Measurements from ENCODE around the gene C1QTNF1.
"Not testable (repeated sequence)": the region's sequence is repeated elsewhere in the genome, so short reads cannot be mapped to it uniquely, and the experiment has no call there.

C1QTNF1 gene

GRCh38 chr17:79062691-79063090 is 38.7 kb downstream of the C1QTNF1 start:
- no peak for DNase-seq

DNA sequence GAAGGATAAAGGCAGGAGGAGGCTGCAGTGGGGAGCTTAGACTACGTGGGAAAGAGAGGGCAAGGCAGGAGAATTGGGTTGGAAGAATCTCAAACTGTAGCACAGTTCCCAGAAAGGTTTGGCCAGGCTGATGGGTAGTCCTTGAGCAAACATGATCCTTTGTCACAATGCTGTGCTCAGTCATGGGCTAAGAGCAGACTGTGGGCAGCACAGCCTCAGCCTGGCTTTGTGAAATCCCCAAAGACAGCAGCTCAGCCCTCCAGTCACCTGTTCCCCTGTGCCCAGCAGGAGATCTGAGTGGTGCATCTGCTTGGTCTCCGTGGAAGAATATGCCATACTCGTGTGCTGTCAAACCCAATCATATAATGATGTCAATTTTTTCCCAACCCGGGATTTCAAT is 40.1 kb downstream of the C1QTNF1 start:
- no peak for DNase-seq

- no peak for DNase-seq
Observed at GRCh38 chr17:79065105-79065670, 41.2 kb downstream of the C1QTNF1 start.

DNA sequence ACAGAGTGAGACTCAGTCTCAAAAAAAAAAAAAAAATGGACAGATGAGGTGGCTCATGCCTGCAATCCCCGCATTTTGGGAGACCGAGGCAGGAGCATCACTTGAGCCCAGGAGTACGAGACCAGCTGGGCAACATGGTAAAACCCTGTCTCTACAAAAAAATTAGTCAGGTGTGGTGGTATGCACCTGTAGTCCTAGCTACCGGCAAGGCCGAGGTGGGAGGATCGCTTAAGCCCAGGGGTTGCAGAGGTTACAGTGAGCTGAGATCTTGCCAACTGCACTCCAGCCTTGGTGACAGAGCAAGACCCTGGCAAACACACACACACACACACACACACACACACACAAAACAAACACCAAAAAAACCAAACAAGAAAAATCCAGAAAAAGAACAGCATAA is 43.0 kb downstream of the C1QTNF1 start:
- no peak for DNase-seq

- DNase-seq: no peak
Observed at GRCh38 chr17:79070266-79070880, 46.4 kb downstream of the C1QTNF1 start.

GRCh38 chr17:79071161-79071740 is 47.3 kb downstream of the C1QTNF1 start:
- DNase-seq: no peak

GRCh38 chr17:79072544-79072943 is 48.6 kb downstream of the C1QTNF1 start:
- DNase-seq: no peak

DNA sequence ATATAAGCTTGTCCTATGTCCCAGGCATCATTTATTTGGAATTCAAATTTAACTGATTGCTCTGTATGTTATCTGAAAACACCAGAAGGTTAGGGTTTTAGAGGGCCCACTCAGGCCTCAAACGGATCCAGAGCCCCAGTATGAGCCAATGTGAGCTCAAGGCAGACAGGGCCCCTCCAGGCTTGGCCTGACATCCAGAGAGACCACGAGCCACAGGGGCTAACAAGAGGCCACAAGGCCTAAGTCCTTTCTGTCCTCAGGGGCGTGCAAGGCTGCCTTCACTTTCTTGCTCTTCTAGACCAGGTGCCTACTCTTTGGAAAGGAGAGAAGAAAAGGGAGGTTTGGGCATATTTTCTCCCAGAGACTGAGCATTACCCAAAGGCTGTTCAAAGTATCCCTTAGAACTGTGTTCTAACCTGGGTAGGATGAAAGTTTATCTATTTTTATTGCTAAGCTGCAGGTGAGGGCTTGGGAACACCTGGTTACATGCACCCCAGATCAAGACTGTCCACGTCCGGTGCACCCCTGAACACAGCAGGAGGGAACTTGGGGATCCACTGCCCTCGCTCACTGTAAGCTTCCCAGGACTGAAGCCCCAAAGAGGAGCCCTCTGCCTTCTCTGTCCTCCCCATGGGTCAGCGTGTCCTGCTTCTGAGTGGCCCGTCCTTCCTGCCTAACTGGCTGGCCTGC is 49.2 kb downstream of the C1QTNF1 start:
- DNase-seq: no peak

DNA sequence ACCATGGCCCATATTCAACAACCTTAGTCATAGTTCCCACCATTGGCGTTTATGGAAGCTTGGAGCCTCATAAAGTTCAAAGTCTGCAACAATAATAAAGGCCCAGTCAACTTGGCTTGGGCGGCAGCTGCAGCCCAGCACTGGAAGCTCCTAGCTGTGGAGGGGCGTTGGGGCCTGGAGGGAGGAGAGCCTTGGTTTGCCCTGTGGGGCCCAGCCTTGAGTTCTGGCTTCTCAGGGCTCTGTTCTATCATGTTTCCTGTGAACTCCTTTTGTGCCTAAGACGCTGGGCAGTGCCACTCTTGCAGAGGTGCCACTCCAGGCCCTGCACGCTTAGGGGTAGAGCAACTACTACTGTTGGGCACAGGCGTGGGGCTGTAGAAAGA is 49.7 kb downstream of the C1QTNF1 start:
- DNase-seq: no peak

- DNase-seq: not testable (repeated sequence)
Observed at GRCh38 chr17:79074121-79074648, 50.2 kb downstream of the C1QTNF1 start.

DNA sequence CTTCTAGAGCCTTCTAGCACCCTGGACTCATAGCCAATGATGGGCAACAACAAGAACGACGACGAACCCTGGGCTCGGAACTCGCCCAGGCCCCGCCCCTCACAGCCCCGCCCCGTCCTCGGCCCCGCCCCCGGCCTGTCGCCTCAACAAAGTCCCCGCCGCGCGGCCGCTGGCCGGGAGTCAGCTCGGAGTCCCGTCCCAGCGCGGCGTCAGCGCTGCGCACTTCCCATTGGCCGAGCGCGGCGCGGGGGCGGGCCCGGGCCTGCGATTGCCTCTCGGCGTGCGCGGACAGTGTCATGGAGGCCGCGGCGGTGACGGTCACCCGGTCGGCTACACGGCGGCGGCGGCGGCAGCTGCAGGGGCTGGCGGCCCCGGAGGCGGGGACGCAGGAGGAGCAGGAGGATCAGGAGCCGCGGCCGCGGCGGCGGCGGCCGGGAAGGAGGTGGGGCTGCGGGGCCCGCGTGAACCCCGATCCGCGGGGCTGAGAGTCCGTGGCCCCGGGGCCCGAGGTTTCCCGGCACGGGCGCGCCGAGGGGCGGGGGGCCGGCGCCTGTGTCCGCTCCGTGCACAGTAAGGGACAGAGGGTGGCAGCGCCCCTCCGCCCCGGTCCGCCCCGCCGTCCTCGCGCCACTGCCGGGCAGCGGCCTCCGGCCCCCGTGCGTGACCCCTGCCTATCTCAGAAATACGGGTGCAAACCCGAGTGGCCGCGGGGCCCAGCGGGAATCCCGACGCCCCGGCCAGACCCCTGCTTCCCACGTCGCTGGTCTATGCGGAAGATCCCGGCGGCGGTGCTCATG is 50.9 kb downstream of the C1QTNF1 start, which contains the start of gene ENGASE:
Gene ENGASE (plus strand): TSS at position 176 of the 797 bp plus-strand sequence. CDS start 121 bp downstream, at position 297.
- peak; percentile 88 for DNase-seq

DNA sequence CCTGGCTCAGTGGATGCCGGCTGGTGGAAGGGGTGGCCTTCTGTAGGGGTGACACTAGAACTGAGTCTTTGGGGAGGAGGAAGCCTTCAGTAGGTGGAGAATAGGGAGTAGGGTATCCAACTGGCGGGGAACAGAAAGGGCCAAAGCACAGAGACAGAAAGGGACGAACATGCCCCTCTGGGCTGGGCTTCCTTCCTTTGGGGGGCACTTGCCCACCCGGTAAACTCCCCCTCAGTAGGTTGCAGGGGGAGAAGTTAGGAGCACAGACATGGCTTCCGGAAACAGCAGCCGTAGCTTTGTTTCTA is 51.4 kb downstream of the C1QTNF1 start:
- no peak for DNase-seq

GRCh38 chr17:79075861-79076406 is 52.0 kb downstream of the C1QTNF1 start:
- no peak for DNase-seq

- no peak for DNase-seq
Observed at GRCh38 chr17:79077587-79077986, 53.6 kb downstream of the C1QTNF1 start.

- DNase-seq: no peak
Observed at GRCh38 chr17:79078476-79079190, 54.7 kb downstream of the C1QTNF1 start.

GRCh38 chr17:79079421-79080200 is 55.6 kb downstream of the C1QTNF1 start:
- no peak for DNase-seq

GRCh38 chr17:79080349-79080748 is 56.4 kb downstream of the C1QTNF1 start:
- no peak for DNase-seq

GRCh38 chr17:79080761-79081290 is 56.9 kb downstream of the C1QTNF1 start:
- no peak for DNase-seq

DNA sequence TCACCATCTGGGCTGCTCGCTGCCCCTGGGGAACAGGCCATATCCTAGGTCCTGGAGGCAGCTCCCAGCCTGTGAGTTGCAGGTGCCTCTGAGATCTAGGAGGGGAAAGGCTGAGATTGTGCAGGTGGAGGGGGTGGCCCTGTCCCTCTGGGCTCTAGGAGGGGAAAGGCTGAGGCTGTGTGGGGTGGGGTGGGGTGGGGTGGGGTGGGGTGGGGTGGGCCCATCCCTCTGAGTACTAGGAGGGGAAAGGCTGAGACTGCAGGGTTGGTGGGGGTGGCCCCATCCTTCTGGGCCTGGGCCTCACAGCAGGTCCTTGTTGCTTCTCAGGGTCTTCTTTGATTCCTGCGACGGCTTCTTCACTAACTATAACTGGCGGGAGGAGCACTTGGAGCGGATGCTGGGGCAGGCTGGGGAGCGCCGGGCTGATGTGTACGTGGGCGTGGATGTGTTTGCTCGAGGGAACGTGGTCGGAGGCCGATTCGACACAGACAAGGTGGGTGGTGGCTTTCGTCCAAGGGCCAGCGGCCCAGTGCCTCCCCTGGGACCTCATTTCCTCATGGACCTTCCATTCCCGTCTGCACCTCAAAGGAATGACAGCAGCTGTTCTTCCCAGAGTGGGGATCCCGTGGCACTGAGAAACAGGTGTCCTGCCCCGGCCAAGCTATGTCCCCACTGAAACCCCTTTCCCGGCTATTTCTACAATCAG is 57.8 kb downstream of the C1QTNF1 start:
- DNase-seq: no peak

Measured in NCI-H446 treated with DMSO at 0.1 percent for 48 hours (cell line).